ENCODE measurements around the gene FOXO3B.
"Not testable (repeated sequence)": the region's sequence is repeated elsewhere in the genome, so short reads cannot be mapped to it uniquely, and the experiment has no call there.

DNA sequence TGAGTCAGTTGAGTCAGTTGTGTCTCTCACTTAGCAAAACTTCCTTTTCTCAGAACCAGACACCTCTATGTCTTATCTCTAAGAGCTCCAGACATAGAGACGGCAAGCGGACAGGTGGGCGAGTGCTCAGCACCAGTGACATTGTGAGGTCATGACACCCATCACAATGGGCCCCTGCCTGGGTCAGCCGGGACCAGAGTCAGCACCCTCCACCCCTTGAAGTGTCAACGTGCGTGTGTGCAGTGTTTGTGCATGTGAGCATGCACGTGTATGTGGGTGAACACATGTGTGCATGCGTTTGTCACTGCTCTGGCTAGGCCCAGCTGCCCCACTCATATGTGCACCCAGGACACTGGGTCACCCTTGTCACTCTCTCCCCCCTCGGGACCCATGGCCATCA, 37.8 kb downstream of the FOXO3B start, which contains the start of gene TBC1D28:
- TF ChIP-seq, protein P1, sequence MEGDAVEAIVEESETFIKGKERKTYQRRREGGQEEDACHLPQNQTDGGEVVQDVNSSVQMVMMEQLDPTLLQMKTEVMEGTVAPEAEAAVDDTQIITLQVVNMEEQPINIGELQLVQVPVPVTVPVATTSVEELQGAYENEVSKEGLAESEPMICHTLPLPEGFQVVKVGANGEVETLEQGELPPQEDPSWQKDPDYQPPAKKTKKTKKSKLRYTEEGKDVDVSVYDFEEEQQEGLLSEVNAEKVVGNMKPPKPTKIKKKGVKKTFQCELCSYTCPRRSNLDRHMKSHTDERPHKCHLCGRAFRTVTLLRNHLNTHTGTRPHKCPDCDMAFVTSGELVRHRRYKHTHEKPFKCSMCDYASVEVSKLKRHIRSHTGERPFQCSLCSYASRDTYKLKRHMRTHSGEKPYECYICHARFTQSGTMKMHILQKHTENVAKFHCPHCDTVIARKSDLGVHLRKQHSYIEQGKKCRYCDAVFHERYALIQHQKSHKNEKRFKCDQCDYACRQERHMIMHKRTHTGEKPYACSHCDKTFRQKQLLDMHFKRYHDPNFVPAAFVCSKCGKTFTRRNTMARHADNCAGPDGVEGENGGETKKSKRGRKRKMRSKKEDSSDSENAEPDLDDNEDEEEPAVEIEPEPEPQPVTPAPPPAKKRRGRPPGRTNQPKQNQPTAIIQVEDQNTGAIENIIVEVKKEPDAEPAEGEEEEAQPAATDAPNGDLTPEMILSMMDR (IDR thresholded peaks at IDR 0.05): not testable (repeated sequence)
- TF ChIP-seq POLR2A (IDR thresholded peaks at IDR 0.05): not testable (repeated sequence)
